ENCODE data around the gene CPEB3.
"Not testable (repeated sequence)": the region's sequence is repeated elsewhere in the genome, so short reads cannot be mapped to it uniquely, and the experiment has no call there.

The CPEB3 gene

DNA sequence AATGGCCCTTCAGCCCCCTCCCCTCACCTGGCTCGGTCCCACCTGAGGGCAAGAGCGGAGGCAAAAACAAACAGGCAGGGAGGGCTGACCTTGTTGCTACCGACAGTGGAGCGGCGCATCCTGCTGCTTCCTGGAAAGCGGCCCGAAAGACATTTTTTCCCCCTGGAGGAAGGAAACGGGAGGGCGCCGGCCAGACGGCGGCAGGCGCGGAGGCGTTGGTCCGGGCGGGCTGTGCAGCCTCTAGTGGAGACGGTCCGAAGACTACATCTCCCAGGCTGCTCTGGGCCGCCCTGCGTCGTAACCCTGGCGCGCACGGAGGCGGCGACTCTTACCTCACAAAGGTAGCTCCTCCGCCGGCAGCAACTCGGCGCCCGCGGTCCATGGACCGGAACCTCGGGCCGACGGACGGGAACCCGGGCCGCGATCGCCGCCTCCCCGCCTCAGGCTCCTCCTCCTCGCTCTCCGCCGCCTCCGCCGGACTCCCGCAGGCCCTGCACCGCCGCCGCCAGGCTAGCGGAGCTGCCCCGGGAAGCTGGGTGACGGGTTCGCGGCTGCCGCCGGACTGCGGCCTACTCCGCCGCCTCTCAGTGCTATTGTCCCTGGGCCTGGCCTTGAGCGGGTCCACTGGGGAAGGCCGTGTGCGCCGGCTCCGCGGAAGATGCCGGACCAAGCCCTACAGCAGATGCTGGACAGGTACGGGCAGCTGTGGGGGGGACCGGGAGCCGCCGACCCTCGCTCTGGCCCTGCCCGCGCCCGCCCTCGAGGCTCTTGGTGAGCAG is at the start of gene CPEB3, which contains the start of gene MARCHF5:
Gene CPEB3, minus strand, starts transcription at position 242 of the 779 bp plus-strand sequence. CDS start 50,728 bp downstream, outside the sequence.
Gene MARCHF5, plus strand, starts transcription at position 331 of the 779 bp plus-strand sequence. Its CDS starts 328 bp downstream, at position 659.
- peak; percentile 97 for DNase-seq

DNA sequence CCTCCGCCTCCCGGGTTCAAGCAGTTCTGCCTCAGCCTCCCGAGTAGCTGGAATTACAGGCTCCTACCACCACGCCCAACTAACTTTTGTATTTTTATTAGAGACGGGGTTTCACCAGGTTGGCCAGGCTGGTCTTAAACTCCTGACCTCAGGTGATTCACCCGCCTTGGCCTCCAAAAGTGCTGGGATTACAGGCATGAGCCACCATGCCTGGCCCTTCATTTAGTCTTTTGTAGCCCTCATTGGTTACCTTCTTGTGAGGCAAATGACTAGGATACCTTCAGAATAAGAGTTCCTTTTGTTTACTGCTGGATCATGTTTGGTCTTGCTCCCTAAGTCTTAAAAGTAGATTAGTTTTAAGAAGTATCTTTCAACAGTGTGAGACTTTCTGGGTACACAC is 39.0 kb upstream of the CPEB3 start:
- DNase-seq = not testable (repeated sequence)

DNA sequence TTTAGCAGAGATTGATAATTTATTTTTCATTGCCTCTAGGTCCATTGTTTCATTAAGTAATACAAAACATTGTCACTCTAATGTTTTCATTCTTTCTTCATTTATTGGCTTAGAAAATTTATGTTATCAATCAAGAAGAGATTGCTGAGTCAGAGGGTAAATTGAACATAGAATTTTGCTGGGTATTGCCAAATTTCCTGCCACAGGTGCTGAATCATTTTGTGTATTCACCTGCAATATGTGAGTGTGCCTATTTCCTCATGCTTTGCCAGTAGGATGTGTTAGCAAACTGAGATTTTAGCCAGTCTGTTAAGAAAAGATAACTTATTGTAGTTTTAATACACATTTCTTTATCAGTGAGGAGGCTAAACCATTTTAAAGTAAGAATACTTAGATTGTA is 38.1 kb upstream of the CPEB3 start:
- DNase-seq = no peak

DNA sequence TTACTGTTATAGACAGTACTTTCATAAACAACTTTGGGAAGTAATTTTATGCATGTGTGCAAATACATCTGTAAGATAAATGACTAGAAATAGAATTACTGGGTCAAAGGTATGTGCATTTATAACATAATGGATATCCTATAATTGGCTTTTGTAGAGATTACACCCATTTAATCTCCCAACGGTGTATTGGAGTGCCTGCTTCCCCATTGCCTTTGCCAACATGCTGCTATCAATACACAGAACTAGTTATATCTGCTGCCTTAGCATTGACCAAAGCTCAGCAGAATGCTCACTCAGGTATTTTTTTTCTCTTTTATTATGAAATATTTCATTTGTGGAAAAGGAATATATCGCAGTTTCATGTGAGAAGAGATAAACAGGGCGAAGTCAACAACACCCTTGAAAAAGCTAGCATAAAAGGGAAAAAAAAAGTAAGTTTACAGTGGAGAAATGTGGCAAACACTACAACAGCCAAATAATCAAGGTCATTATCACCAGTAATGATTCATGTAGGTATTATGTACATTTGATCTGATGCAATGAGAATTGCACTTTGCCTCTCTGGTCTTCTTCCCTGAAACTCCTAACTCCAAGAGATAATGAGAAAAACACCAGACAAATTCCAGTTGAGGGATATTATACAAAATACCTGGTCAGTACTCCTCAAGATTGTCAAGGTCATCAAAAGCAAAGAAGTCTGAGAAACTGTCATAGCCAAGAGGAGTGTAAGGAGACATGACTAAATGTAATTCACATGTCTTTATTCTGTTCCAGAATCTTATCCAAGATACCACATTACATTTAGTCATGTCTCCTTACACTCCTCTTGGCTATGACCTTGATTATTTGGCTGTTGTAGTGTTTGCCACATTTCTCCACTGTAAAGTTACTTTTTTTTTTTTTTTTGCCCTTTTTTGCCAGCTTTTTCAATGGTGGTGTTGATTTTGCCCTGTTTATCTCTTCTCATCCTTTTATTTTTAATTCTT is 36.9 kb upstream of the CPEB3 start:
- no peak for DNase-seq

DNA sequence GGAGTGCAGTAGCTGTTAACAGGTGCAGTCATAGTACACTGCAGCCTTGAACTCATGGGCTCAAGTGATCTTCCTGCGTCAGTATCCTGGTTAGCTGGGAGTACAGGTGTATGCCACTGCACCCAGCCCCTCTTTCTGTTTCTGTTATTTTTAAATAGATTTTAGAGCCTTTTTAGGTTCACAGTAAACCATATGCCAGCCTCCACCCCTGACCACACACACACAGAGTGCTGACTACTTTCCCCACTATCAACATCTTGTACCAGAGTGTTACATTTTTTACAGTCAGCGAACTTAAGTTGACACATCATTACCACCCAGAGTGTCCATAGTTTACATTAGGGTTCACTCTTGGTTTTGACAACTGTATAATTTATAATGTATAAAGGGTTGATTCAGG is 32.2 kb upstream of the CPEB3 start:
- no peak for DNase-seq

DNA sequence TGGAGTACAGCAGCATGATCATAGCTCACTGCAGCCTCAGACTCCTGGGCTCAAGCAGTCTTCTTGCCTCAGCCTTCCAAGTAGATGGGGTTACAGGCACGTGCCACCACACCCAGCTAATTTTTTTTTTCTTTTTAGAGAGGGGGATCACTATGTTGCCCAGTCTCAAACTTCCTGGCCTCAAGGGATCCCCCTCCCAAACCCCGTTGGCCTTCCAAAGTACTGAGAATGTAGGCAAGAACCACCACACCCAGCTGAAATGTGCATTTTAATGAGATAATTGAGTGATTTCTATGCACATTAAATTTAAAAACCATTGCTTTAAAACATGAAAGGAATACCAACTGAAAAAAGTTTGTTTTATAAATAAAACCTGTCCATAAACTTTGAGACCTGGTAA is 25.7 kb upstream of the CPEB3 start:
- DNase-seq = no peak

DNA sequence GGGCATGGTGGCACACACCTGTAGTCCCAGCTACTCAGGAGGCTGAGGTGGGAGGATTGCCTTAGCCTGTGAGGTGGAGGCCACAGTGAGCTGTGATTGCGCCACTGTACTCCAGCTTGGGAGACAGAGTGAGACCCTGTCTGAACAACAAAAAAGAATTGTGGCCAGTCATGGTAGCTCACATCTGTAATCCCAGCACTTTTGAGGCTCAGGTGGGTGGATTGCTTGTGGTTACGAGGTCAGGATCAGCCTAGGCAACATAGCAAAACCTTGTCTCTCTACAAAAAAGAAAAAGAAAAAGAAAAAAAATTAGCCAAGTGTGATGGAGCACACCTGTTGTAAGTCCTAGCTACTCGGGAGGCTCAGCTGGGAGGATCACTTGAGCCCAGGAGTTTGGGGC is 22.9 kb upstream of the CPEB3 start:
- no peak for DNase-seq

DNA sequence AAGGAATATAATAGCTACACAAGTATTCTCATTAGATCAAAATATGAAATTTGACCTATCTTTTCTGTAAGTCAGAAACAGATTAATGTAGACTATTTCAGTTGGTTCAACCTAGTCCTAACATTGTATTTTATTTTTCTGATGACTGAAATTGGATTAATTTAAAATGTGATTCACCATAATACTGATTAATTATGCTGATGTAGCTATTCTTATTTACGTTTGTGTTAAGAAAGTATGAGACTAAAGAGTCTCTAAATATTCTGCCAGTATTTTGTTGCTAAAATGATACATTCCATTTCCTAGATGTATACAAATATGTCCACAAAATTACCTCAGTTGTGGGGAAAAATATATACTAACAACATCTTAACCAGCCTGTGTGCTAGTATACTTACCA is 18.4 kb upstream of the CPEB3 start:
- no peak for DNase-seq

DNA sequence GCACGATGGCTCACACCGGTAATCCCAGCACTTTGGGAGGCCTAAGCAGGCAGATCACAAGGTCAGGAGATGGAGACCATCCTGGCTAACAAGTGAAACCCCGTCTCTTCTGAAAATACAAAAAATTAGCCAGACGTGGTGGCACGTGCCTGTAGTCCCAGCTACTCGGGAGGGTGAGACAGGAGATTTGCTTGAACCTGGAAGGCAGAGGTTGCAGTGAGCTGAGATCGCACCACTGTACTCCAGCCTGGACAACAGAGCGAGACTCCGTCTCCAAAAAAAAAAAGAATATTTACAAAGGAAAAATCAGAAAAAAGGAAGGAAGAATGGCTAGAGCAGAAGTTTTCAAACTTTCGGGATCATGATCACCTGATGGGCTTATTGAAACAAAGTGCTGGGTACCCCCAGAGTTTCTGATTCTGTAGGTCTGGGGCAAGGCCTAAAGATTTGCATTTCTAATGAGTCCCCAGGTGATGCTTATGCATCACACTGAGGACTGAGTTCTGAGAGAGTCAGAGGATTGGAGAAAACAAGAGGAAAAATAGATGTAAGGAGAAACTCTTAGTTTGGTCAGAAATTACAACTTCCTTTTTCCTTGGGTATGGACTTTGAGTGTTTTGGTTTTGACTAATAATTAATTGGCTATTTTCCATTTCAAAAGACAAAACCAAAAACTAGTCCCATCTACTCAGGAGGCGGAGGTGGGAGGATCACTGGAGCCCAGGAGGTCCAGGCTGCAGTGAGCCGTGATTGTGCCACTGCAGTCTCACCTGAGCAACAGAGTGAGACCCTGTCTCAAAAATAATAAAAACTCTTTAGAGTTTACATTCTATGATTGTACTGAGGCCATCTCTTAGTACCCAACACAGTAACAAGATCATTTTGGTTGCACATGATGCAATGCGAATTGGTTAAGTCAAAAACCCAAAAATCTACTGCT is 14.5 kb upstream of the CPEB3 start:
- DNase-seq = no peak

DNA sequence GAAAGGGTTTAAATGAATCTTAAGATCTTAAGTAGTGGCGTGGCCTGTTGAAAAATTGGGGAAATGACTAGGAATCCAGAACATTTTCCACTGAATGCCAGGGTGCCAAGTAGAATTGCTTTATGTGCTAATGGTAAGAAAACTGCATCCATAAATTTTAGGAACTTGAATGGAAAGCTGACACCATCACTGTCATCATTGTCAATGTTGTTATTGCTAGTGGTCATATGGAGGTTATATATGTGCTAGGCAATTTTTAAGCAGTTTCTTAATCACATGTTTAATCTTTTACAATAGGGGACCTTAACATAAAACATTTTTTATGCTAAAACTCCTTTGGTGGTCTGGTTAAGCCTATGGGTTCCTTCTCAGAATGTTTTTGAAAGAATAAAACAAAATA is 13.2 kb upstream of the CPEB3 start:
- DNase-seq = no peak

DNA sequence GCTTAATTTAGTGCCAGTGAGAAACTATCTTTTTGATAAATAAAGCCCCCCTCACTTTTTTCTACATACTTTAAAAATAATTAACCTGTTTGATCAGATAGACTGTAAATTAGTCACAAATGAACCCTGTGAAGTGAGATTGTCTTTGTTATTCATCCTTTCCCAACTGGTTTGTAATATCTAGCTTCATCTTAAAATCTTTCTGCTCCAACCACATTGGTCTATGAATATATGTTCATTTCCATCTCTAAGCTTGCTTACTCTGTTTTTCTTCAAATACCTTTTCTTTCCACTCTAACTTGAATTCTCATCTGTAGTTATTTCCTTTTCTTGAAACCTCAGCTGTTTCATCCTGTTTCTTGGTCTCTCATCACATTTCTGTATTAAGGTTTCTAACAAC is 12.2 kb upstream of the CPEB3 start:
- DNase-seq = no peak

DNA sequence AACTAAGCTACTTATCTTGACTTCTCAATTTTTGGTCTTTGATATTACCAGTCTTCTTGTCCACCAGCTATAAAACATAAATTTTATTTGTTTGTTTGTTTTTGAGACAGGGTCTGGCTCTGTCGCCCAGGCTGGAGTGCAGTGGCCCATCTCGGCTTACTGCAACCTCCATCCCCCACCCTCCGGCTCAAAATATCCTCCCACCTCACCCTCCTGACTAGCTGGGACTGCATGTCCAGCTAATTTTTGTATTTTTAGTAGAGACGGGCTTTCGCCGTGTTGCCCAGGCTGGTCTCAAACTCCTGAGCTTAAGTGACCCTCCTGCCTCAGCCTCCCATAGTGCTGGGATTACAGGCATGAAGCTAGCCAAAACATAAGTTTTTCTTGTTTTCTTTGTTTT is 7.6 kb upstream of the CPEB3 start:
- no peak for DNase-seq

DNA sequence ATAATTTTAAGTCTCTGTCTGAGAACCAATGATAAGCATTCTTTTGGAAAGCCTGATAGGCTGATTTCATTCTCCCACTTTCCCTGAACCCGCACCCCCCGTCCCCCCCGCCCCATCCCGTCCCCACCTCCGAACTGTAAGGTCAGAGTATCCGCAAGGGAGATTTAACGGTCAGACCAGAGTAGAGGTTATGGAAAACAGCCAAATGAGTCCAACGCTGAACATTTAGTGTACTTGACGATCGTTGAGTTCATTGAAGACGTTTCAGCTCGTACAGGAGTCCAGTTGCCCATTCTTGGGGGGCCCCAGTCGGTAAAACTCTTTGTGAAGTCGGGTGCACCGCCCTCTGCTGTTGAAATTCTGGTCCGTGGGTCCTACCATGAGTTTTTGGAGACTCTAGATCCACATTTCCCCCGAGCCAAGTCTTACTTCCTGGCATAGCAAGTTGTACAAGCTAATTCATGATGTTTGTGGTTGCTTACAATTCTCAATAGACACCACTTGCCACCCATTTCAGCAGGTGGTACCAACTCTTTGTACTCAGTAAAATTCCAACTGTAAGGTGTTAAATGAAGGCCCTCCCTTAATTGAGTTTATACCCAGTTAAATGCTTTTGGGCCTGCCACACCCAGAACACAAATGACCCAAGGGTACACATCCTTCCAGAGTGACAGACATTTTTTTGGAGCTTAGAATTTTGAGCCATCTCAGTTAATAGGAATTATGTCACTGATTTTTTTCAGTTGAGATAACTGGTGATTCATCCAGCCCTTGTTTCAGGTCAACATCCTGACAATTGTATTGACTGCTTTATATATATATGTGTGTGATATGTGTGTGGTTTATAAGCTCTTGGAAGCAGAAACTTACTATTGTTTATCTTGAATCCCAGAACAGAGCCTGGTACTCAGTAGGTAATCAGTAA is 1.3 kb upstream of the CPEB3 start:
- DNase-seq = peak; percentile 43

DNA sequence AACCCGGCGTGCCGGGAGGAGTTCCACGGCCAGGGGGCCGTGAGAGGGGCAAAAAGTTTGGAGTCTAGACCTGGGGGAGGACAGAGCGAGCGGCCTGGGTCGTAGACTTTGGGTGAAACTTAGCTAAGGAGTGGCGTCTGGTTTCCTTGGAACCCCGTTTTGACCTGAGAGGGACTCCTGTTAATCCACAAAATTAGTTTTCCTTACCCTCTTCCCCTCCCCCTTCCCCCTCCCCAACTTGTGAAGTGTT is 663 bp upstream of the CPEB3 start:
- no peak for DNase-seq

DNA sequence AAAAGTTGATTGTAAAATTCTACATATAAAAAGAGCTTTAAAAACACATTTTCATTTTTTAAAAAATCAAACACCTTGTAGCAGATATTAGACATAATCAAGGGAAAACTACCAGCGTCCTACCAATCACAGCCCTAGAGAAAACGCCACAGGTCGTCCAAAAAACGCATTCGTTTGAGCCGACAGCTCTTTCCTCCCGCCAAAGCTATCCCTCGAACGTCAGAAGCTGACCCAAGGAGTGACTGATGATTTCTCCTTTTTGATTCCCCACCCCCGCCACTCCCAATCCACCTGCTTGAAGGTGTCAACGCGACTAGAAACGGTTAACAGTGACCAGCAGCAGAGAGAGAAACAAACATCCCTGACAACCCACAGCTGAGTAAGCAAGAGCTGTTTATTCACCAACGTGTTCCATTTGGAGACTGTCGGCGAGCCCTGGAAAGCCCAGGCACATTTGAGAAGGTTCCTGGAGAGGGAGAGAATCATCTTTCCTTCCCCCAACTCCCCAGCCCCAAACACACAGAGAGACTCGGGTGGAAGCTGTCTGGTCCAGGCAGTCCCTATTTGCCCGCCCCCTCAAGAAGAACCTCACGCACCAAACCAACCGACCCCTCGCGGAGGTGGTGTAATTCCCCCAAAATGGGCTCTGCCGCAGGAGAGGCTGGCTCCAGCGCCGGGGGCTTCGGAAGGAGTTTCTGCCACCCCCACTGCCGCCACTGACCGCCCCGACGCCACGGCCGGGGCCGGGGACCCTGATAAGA is 622 bp downstream of the CPEB3 start:
- peak; percentile 42 for DNase-seq

DNA sequence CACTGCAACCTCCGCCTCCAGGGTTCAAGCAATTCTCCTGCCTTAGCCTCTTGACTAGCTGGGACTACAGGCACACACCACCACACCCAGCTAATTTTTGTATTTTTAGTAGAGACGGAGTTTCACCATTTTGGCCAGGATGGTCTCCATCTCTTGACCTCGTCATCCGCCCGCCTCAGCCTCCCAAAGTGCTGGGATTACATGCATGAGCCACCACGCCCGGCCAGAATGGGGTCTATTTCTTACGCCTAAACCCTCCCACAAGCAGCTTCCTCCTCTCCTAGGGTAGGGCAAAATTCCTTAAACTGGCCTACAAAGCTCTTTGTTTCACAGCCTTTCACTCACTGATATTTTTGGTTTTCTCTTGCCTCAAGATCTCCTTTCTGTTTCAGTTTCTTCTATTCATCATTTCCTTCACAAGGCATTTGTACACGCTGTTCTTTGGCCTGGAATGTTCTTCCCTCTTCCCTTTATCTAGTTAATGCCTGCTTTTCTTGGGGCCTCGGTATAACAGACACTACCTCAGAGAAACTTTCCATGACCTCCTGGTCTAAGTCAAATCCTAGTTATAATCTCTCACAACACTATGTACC is 6.7 kb downstream of the CPEB3 start:
- DNase-seq = no peak

DNA sequence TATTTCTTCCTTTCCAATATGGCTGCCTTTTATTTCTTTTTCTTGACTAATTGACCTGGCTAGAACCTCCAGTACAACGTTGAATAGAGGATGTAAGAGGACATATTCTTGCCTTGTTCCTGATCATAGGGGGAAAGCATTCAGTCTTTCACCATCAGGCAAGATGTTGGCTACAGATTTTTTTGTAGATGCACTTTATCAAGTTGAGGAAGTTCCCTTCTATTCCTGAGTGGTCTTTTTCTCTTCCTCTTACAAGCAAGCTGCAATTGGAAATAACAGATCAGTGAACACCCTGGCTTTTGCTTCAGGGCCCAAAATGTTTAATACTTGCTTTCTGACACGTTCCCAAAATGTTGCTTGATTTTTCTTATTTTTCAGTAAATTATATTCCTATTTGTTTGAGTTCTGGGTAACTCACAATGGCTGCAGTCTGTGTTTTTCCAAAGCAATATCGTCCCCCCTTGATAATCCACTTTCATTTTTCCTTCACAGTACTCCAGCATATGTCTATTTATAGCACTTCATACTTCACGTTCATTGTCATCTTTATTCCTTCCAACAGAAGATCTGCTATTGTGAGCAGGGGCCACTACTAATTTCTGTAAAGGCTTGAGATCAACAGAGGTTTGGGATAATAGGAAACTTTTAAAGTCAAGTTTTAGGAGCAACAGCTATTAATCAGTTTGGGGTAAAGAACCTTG is 11.7 kb downstream of the CPEB3 start:
- DNase-seq = no peak

DNA sequence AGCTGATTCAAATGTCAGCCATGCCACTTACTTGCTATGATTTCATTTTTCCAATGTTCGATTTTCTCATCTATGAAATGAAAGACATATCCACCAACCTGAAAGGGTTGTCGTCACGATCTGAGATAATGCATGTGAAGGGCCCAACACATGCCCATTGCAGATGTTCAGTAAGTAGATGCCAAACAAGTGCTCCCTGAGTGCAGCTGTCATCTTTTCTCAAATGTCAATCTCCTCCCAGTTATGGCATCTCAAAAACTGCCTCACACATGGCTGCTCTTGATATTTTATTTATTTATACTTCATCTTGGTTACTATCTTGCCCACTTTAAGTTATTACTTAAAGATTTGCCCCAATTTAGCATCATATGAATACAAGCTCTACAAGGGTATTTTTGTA is 16.8 kb downstream of the CPEB3 start:
- no peak for DNase-seq

DNA sequence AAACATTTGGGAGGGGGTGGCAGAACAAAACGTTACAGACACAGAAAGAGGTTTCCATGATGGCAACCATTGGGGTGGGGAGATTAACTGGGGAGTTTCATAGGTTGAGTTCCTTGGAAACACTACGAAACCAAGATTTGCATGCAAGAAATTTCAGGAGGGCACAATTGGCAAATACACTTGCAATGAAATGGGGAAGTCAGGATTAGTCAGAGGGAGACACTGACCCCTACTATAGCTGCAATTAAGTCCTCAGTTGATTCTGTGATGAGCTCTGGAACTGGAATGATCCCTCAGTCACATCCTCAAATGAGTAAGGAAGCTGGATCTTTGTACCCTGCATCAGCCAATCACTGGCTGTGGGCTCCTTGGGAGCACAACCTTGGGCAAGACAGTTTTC is 22.1 kb downstream of the CPEB3 start:
- DNase-seq = no peak

DNA sequence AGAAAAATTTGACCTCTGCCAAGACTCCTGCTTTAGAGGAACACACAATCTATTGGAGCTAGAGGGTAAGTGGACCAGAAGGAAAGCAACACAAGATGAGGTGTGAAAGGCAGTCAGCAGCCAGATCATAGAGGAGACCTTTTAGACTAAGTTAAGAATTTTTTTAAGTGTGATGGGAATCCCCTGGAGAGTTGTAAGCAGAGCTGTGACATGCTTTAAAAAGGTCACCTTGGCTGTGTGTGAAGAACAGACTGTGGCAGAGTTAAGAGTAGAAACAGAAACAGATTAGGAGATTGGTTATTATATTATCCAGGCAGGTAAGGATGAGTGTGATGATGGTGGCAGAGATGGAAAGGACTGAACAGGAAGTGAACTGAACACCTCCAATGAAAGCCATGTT is 23.5 kb downstream of the CPEB3 start:
- DNase-seq = no peak
